ENCODE data around the gene AMN.

- TF ChIP-seq CTCF (conservative IDR thresholded peaks at IDR 0.05; ENCODE audit: low read depth, low read length) (no peak), EZH2 (IDR thresholded peaks at IDR 0.05; ENCODE audit: borderline replicate concordance, low read depth, low read length, poor library complexity, severe bottlenecking) (no peak)
Observed at GRCh38 chr14:102975662-102976061, 53.2 kb downstream of the AMN start.

All from A673 (cell line).